ENCODE measurements around the gene SMIM43. TPM values are rescaled to one million over a fixed set of nuclear protein-coding genes. Genes with fewer than 3 reads are reported as not detected.

SMIM43 gene
- total RNA-seq, 1 experiment from 2014 or later, result 1.2 TPM

DNA sequence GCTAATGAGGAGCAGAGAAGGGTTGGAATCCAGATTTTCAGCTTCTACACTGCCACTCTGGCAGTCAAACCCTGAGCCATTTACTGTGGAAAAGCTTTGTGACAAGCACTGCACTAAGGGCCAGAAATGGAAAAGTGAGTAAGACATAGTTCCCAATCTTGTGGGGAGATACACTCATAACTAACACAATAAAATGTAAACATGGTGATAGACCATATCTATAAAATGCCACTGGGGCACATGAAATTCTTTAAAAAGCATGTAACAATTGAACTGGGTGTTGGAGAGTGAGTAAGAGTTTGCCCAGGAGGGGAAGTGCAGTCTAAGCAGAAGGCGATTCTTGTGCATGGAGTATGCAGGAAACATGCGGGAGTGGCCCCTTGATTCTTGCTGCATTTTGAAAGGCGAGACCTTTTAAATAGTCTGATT lies 36.2 kb downstream of the SMIM43 start:
- Mint-ChIP-seq H3K36me3 (ENCODE audit: insufficient read depth in 1 of 3, low read depth in 3 of 3) (no peaks in the 10 kb centered on the region), H3K27me3 (ENCODE audit: low read depth) (no peaks in the 10 kb centered on the region), H3K27ac (no peak overlapping the region), H3K4me1 (peaks cover 3 to 8% of the 10 kb centered on the region in 2 experiments; a peak in 2 of 4 replicates), H3K4me3 (no peak overlapping the region), H3K9me3 (peaks cover 0 to 3% of the 10 kb centered on the region in 2 experiments; a peak in 1 of 5 replicates)
- H3K23ac ChIP-seq (ENCODE audit: insufficient read length, low read depth, low read length), result no peak overlapping the region
- H3K18ac ChIP-seq (ENCODE audit: insufficient read length, low read depth, low read length), result no peak overlapping the region
- no peak overlapping the region for H3K27ac ChIP-seq (ENCODE audit: insufficient read length, low read depth, low read length)
- H3K4me2 ChIP-seq (ENCODE audit: insufficient read depth, insufficient read length, low read length), result no peak overlapping the region
- H2BK20ac ChIP-seq (ENCODE audit: low read depth, low read length, poor library complexity, severe bottlenecking), result no peak overlapping the region
- H2AK5ac ChIP-seq (ENCODE audit: insufficient read length, low read length), result no peak overlapping the region
- no peak overlapping the region for H3K9ac ChIP-seq (ENCODE audit: extremely low read depth, insufficient read length, low read length)
- H4K8ac ChIP-seq (replicated peaks; ENCODE audit: insufficient read length, low read depth, low read length), result no peak overlapping the region
- H3K79me2 ChIP-seq (ENCODE audit: insufficient read depth, low read length), result no peaks in the 10 kb centered on the region
- no peak overlapping the region for H4K91ac ChIP-seq (ENCODE audit: insufficient read length, low read depth, low read length)
- H3K4ac ChIP-seq (ENCODE audit: low read depth, low read length), result no peak overlapping the region
- no peaks in the 10 kb centered on the region for H4K20me1 ChIP-seq (ENCODE audit: control insufficient read depth, insufficient read depth, insufficient read length)
- no peak overlapping the region for H2BK15ac ChIP-seq (ENCODE audit: low read depth, low read length)
- H2BK120ac ChIP-seq (ENCODE audit: low read depth, low read length, poor library complexity, severe bottlenecking), result no peak overlapping the region
- no peak overlapping the region for H2AFZ ChIP-seq (ENCODE audit: low read length)
- H3K14ac ChIP-seq (ENCODE audit: insufficient read depth, low read length), result no peak overlapping the region
- H2BK5ac ChIP-seq (ENCODE audit: insufficient read length, low read length), result no peak overlapping the region
- no peaks in the 10 kb centered on the region for H3K9me3 ChIP-seq (ENCODE audit: control insufficient read depth, low read depth, low read length)
- no CpG with 5 or more reads among the region's 3 CpGs for WGBS (ENCODE audit: extremely low coverage, insufficient read length, low lambda C conversion rate)
- H4K5ac ChIP-seq (ENCODE audit: insufficient read length, low read depth, low read length), result no peak overlapping the region
- no peaks in the 10 kb centered on the region for H3K4me1 ChIP-seq (ENCODE audit: insufficient read depth, low read length)
- H3T11ph ChIP-seq (ENCODE audit: low read length), result no peak overlapping the region
- no peaks in the 10 kb centered on the region for H3K27me3 ChIP-seq (ENCODE audit: insufficient read depth, low read length)
- no peaks in the 10 kb centered on the region for H3K23me2 ChIP-seq (ENCODE audit: insufficient read length, low read depth, low read length, poor library complexity, severe bottlenecking)
- H3K79me1 ChIP-seq (ENCODE audit: insufficient read depth, low read depth, low read length, poor library complexity, severe bottlenecking), result no peaks in the 10 kb centered on the region
- DNase-seq, result no peak
- TF ChIP-seq, protein P1, sequence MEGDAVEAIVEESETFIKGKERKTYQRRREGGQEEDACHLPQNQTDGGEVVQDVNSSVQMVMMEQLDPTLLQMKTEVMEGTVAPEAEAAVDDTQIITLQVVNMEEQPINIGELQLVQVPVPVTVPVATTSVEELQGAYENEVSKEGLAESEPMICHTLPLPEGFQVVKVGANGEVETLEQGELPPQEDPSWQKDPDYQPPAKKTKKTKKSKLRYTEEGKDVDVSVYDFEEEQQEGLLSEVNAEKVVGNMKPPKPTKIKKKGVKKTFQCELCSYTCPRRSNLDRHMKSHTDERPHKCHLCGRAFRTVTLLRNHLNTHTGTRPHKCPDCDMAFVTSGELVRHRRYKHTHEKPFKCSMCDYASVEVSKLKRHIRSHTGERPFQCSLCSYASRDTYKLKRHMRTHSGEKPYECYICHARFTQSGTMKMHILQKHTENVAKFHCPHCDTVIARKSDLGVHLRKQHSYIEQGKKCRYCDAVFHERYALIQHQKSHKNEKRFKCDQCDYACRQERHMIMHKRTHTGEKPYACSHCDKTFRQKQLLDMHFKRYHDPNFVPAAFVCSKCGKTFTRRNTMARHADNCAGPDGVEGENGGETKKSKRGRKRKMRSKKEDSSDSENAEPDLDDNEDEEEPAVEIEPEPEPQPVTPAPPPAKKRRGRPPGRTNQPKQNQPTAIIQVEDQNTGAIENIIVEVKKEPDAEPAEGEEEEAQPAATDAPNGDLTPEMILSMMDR (conservative IDR thresholded peaks at IDR 0.05), result no peak
- H2BK12ac ChIP-seq (ENCODE audit: insufficient read length, low read depth, low read length), result no peak overlapping the region
- H3K56ac ChIP-seq (ENCODE audit: insufficient read length, low read depth, low read length), result no peak overlapping the region

Measured in H9 (cell line).